Urinary bladder (tissue), 4 donors: Measurements from ENCODE around the gene LRFN4. TPM values are rescaled to one million over a fixed set of nuclear protein-coding genes. Genes with fewer than 3 reads are reported as not detected.

Source experiments
- DNase-seq: peaks from one replicate; pipeline ENCODE4 v3.0.0-alpha.2; 2015; ENCODE audit errors: extremely low spot score
- H3K27ac ChIP-seq: one replicate; pipeline ENCODE4 v1.5.1; 2013; ENCODE audit warnings: low read depth, mild to moderate bottlenecking, moderate library complexity
- H3K36me3 ChIP-seq: one replicate; pipeline ENCODE4 v1.6.1; 2013; ENCODE audit warnings: mild to moderate bottlenecking, moderate library complexity; ENCODE audit not compliant: insufficient read depth
- H3K4me1 ChIP-seq: one replicate; pipeline ENCODE4 v1.6.1; 2013; ENCODE audit warnings: mild to moderate bottlenecking, moderate library complexity; ENCODE audit not compliant: insufficient read depth
- H3K4me3 ChIP-seq: one replicate; pipeline ENCODE4 v1.5.1; 2013; ENCODE audit warnings: low read depth, low read length
- WGBS: extraction: QIAGEN DNeasy Blood & Tissue Kit; methylation state at CpG from one replicate; pipeline ENCODE4 v1.1.7; 2013; 5-methylcytosine and 5-hydroxymethylcytosine counted together
- polyA plus RNA-seq: library from polyadenylated mRNA; stranded (reverse); fragments of 200-250 nt; gene quantifications from one replicate; pipeline ENCODE4 v1.2.3, GENCODE V29; 2013
- total RNA-seq: library from RNA; depleted of rRNA; stranded (reverse); fragments of >200 nt; gene quantifications from one replicate; pipeline ENCODE4 v1.2.3, GENCODE V29; 2014
- donor health status: healthy with polysubstance abuse.
- donor health status: healthy.

The LRFN4 gene
- total and polyA plus RNA-seq, 2 donors, result 3.7 to 19.1 TPM

DNA sequence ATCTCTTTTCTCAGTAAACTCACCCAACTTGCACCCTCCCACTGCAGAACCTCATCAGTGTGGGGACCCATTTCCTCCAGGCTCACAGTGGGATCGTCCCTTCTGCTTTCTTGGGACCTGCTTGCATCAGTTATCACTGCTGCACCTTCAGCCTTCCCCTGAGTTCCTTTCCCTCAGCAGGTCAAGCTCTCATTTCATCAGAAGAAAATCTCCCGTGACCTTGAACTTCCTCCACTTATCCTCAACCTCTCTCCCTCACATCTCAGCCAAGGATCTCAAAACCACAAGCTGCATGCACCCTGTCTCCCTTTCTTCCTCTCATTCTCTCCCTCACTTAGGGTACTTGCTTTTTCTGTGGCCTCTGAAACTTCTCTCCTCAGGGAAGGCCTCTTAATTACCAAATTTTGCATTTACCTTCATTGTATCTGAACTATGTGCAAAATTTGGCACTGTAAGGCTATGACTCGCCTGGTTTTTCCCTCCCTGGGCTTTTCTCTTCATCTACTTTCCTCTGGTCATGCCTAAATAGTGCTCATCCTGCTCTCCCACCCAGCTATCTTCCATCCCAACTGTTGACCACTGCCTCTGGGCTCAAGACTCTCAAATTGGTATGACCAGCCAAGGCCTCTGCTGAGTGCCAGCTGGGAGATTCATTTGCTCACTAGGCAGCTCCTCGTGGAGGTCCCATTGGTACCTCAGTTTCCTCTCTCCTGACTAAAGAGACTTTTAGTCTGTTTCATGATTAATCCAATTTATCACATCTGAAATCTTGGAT lies 16.4 kb upstream of the LRFN4 start:
- H3K27ac ChIP-seq, result no peak overlapping the region
- 85% methylated on average over 4 of the region's 4 CpGs for WGBS
- DNase-seq, result no peak

GRCh38 chr11:66841861-66842260 lies 15.0 kb upstream of the LRFN4 start:
- H3K4me1 ChIP-seq, result peaks cover 3% of the 10 kb centered on the region
- WGBS, result 88% methylated on average over 7 of the region's 7 CpGs
- H3K4me3 ChIP-seq, result peak overlapping the region; percentile 98
- H3K36me3 ChIP-seq, result no peaks in the 10 kb centered on the region
- no peak for DNase-seq
- no peak overlapping the region for H3K27ac ChIP-seq

More for the DNA sequence above, 16.4 kb upstream of the LRFN4 start:
- H3K36me3 ChIP-seq, result no peaks in the 10 kb centered on the region
- H3K4me1 ChIP-seq, result peaks cover 3% of the 10 kb centered on the region
- H3K4me3 ChIP-seq, result no peak overlapping the region

DNA sequence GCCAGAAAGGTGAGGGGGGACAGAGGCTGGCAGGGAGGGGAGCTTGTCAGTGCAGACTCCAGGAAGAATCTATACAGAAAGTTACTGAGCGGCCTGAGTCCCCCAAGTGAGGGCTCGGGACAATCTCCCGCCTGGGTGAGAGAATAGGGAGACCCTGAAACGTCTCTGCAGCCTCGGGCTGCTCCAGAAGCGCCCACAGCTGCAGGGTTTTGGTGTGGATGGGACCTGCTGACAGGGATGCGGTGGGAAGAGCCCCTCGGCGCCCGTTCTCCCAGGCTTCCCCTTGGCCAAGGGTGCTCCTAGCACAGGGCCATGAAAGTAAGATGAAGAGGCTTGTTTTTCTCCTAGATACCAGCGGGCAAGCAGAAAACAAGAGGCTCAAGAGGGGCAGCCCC lies 14.4 kb upstream of the LRFN4 start:
- WGBS, result 3% methylated on average over 11 of the region's 11 CpGs
- no peak for DNase-seq
- H3K36me3 ChIP-seq, result no peaks in the 10 kb centered on the region
- peaks cover 3% of the 10 kb centered on the region for H3K4me1 ChIP-seq
- peak overlapping the region; percentile 98 for H3K4me3 ChIP-seq
- H3K27ac ChIP-seq, result peak overlapping the region; percentile 100

GRCh38 chr11:66842896-66843775 lies 13.7 kb upstream of the LRFN4 start, which contains the start of gene RCE1:
Gene RCE1, plus strand, starts transcription at chr11:66843441. Its CDS starts 15 bp downstream, at chr11:66843456.
- no peak for DNase-seq
- Histone ChIP-seq H3K4me3 (peak within 1 kb of the TSS; percentile 98), H3K4me1 (peaks cover 3% of the 10 kb centered on the region), H3K36me3 (no peaks in the 10 kb centered on the region), H3K27ac (peak within 1 kb of the TSS; percentile 100)
- WGBS, result under 1% methylated on average over 98 of the region's 98 CpGs

GRCh38 chr11:66843776-66844495 lies 12.9 kb upstream of the LRFN4 start:
- 13% methylated on average over 16 of the region's 16 CpGs for WGBS
- Histone ChIP-seq H3K4me3 (peak overlapping the region; percentile 98), H3K27ac (peak overlapping the region; percentile 88), H3K4me1 (peaks cover 3% of the 10 kb centered on the region), H3K36me3 (no peaks in the 10 kb centered on the region)
- DNase-seq, result no peak

DNA sequence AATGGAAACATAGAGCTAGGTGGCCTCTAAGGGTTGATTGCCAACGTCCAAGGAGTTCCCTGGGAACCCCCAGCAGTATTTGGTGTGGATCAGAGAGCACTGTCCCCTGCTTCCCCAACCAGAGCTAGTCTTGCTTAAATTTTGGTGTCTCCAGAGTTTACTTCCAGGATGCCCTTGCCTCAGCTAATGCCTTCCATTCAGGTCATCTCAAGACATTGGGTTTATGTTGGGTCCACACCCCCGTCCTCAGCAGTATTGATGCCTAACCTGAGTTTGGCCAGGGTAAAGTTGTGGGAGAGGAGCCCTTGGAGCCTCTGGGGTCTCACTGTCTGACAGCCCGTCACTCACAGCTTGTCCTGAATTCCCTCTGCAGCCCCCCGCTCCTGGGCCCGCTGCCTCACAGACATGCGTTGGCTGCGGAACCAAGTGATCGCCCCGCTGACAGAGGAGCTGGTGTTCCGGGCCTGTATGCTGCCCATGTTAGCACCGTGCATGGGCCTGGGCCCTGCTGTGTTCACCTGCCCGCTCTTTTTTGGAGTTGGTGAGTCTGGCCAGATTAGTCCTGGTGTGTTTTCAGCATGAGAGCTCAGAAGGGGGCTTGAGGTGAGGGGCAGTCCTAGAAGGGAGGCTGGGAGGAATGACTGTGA lies 12.2 kb upstream of the LRFN4 start:
- H3K4me1 ChIP-seq, result peaks cover 3% of the 10 kb centered on the region
- H3K27ac ChIP-seq, result no peak overlapping the region
- no peak for DNase-seq
- no peak overlapping the region for H3K4me3 ChIP-seq
- no peaks in the 10 kb centered on the region for H3K36me3 ChIP-seq
- WGBS, result 91% methylated on average over 12 of the region's 12 CpGs

- no peak for DNase-seq
- Histone ChIP-seq H3K27ac (no peak overlapping the region), H3K4me3 (no peak overlapping the region), H3K36me3 (no peaks in the 10 kb centered on the region), H3K4me1 (peaks cover 3% of the 10 kb centered on the region)
- WGBS, result 87% methylated on average over 15 of the region's 15 CpGs
These were observed 11.6 kb upstream of the LRFN4 start for GRCh38 chr11:66845143-66845875.

GRCh38 chr11:66845876-66846212 lies 11.0 kb upstream of the LRFN4 start:
- Histone ChIP-seq H3K4me3 (no peak overlapping the region), H3K27ac (no peak overlapping the region), H3K4me1 (peaks cover 3% of the 10 kb centered on the region), H3K36me3 (no peaks in the 10 kb centered on the region)
- DNase-seq, result no peak
- WGBS, result 83% methylated on average over 9 of the region's 9 CpGs

DNA sequence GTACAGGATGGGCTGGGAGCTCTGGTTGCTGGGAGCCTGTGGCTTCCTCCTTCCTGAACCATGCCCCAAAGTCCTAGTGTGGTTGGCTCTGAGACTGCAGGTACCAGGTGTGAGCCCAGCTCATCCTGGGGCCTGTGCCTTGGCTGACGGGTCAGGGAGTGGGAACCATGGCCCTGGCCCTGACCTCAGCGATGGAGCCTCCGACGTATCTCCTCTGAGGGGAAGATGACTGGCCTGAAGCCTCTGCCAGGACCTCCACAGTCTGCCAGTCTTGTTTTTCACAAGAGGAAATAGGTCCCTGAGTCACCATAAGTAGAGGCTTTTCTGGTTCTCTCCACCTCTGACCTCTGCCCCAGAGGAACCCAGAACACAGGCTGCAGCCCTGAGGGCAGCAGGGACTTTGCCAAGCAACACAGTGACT lies 10.2 kb upstream of the LRFN4 start:
- H3K36me3 ChIP-seq, result no peaks in the 10 kb centered on the region
- H3K4me3 ChIP-seq, result no peak overlapping the region
- 89% methylated on average over 4 of the region's 4 CpGs for WGBS
- no peak overlapping the region for H3K27ac ChIP-seq
- DNase-seq, result no peak
- peaks cover 3% of the 10 kb centered on the region for H3K4me1 ChIP-seq

- Histone ChIP-seq H3K4me1 (no peaks in the 10 kb centered on the region), H3K36me3 (no peaks in the 10 kb centered on the region), H3K4me3 (no peak overlapping the region), H3K27ac (no peak overlapping the region)
- no peak for DNase-seq
- 88% methylated on average over 14 of the region's 14 CpGs for WGBS
These were observed 9.2 kb upstream of the LRFN4 start for GRCh38 chr11:66847461-66848232.

- no peaks in the 10 kb centered on the region for H3K36me3 ChIP-seq
- 86% methylated on average over 28 of the region's 28 CpGs for WGBS
- H3K27ac ChIP-seq, result no peak overlapping the region
- no peak overlapping the region for H3K4me3 ChIP-seq
- no peaks in the 10 kb centered on the region for H3K4me1 ChIP-seq
- no peak for DNase-seq
These were observed 8.0 kb upstream of the LRFN4 start for GRCh38 chr11:66848671-66849500.
